ENCODE results near the gene TCF4.

The TCF4 gene

GRCh38 chr18:55506074-55506473, 81.9 kb downstream of the TCF4 start:
- TF ChIP-seq REST (IDR thresholded peaks at IDR 0.05; ENCODE audit: insufficient replicate concordance, low read depth) (no peak), GABPA (IDR thresholded peaks at IDR 0.05; ENCODE audit: low read depth) (no peak), CTCF (IDR thresholded peaks at IDR 0.05; ENCODE audit: insufficient read depth, low read length) (no peak), SPI1 (IDR thresholded peaks at IDR 0.05; ENCODE audit: borderline replicate concordance, low read depth) (peak; percentile 71)
- H3K27me3 ChIP-seq (ENCODE audit: insufficient read depth, poor library complexity, severe bottlenecking), result no peaks in the 10 kb centered on the region
- no peak for DNase-seq (ENCODE audit: low read depth in 1 of 2, low spot score in 1 of 2)
- H3K4me3 ChIP-seq (replicated peaks; ENCODE audit: insufficient read depth, low read length), result no peak overlapping the region
- no peak overlapping the region for H3K27ac ChIP-seq (replicated peaks)

DNA sequence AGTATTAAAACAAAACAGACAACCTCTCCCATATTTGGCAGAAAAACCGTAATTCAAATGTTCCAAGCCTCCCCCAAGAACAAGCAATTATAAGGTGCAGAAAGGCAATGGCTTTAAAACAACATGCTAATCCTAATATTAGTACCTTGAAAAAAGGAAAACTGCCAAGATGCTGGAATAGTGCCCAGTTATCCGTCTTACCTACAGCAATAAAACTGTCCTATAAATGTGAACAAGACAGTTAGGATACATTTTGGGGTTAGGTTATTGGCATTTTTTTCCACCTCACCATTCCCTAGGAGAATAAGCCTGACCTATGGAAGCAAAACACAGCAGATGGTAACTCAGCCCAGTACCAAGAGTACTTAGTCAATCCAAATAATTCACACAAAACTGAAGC, 83.2 kb downstream of the TCF4 start:
- DNase-seq (ENCODE audit: low read depth in 1 of 2, low spot score in 1 of 2), result no peak
- H3K4me3 ChIP-seq (replicated peaks; ENCODE audit: insufficient read depth, low read length), result no peak overlapping the region

More for the DNA sequence above, 83.2 kb downstream of the TCF4 start:
- Histone ChIP-seq H3K27me3 (ENCODE audit: insufficient read depth, poor library complexity, severe bottlenecking) (no peaks in the 10 kb centered on the region), H3K27ac (replicated peaks) (no peak overlapping the region)
- TF ChIP-seq GABPA (IDR thresholded peaks at IDR 0.05; ENCODE audit: low read depth) (no peak), REST (IDR thresholded peaks at IDR 0.05; ENCODE audit: insufficient replicate concordance, low read depth) (no peak), CTCF (IDR thresholded peaks at IDR 0.05; ENCODE audit: insufficient read depth, low read length) (no peak), SPI1 (IDR thresholded peaks at IDR 0.05; ENCODE audit: borderline replicate concordance, low read depth) (no peak), POLR2AphosphoS5 (IDR thresholded peaks at IDR 0.05; ENCODE audit: low read depth) (no peak)

Measured in HL-60 (cell line).